Endothelial cell (in vitro differentiated cells): Measurements from ENCODE around the gene KIF1C. TPM values are rescaled to one million over a fixed set of nuclear protein-coding genes. Genes with fewer than 3 reads are reported as not detected.
A peak's percentile ranks its signal among the peaks of the same experiment; 100 is the strongest.

Experiments used
- DNase-seq: peaks from one replicate; pipeline ENCODE4 v3.0.0; 2021; ENCODE audit warnings: low spot score
- H3K27ac Mint-ChIP-seq: one replicate; pipeline ENCODE4 v1.8.0; 2021; ENCODE audit warnings: mixed read lengths, inconsistent platforms; ENCODE audit not compliant: unreplicated experiment
- H3K27me3 Mint-ChIP-seq: one replicate; pipeline ENCODE4 v1.8.0; 2021; ENCODE audit warnings: mild to moderate bottlenecking, moderate library complexity, mixed read lengths, inconsistent platforms; ENCODE audit not compliant: unreplicated experiment
- H3K36me3 Mint-ChIP-seq: one replicate; pipeline ENCODE4 v1.8.0; 2021; ENCODE audit warnings: mild to moderate bottlenecking, low read depth, mixed read lengths, inconsistent platforms; ENCODE audit not compliant: unreplicated experiment
- H3K4me1 Mint-ChIP-seq: one replicate; pipeline ENCODE4 v1.8.0; 2021; ENCODE audit warnings: mild to moderate bottlenecking, mixed read lengths, inconsistent platforms; ENCODE audit not compliant: unreplicated experiment
- H3K4me3 Mint-ChIP-seq: one replicate; pipeline ENCODE4 v1.8.0; 2021; ENCODE audit warnings: mild to moderate bottlenecking, mixed read lengths, inconsistent platforms; ENCODE audit not compliant: unreplicated experiment
- H3K9me3 Mint-ChIP-seq: one replicate; pipeline ENCODE4 v1.8.0; 2021; ENCODE audit warnings: mixed read lengths, inconsistent platforms; ENCODE audit not compliant: unreplicated experiment
- CTCF ChIP-seq: fragments of 200-600 bp; sonication (generic); IDR thresholded peaks from one replicate; pipeline ENCODE4 v1.5.0; 2021; ENCODE audit warnings: antibody characterized with exemption; ENCODE audit not compliant: unreplicated experiment
- total RNA-seq: library from RNA; stranded (reverse); fragmentation: NEBNext Ultra II Directional; extraction: Animal tissue kit (Norgen Biotek cat#: 25700); gene quantifications from one replicate; pipeline ENCODE4 v1.2.1, GENCODE V29; 2021; ENCODE audit not compliant: unreplicated experiment

Gene KIF1C
- total RNA-seq, 1 donor from 2014 or later: 127 TPM

- H3K4me3 Mint-ChIP-seq: no peak overlapping the region
- H3K36me3 Mint-ChIP-seq: peaks cover 31% of the 10 kb centered on the region
- H3K27me3 Mint-ChIP-seq: peaks cover 9% of the 10 kb centered on the region
- H3K4me1 Mint-ChIP-seq: peaks cover 21% of the 10 kb centered on the region
- TF ChIP-seq CTCF: no peak
- H3K9me3 Mint-ChIP-seq: no peaks in the 10 kb centered on the region
- DNase-seq: no peak
- H3K27ac Mint-ChIP-seq: no peak overlapping the region
Measured at GRCh38 chr17:4982305-4982704, 15.4 kb upstream of the KIF1C start.

- Mint-ChIP-seq H3K27ac (peak overlapping the region; percentile 48), H3K4me1 (peaks cover 29% of the 10 kb centered on the region), H3K9me3 (no peaks in the 10 kb centered on the region), H3K27me3 (peaks cover 20% of the 10 kb centered on the region), H3K36me3 (peaks cover 25% of the 10 kb centered on the region), H3K4me3 (peak overlapping the region; percentile 88)
- DNase-seq: no peak
- no peak for TF ChIP-seq CTCF
Measured at GRCh38 chr17:4986403-4986802, 11.3 kb upstream of the KIF1C start.

GRCh38 chr17:4986951-4987766 lies 10.6 kb upstream of the KIF1C start, which contains the start of gene CAMTA2:
Gene CAMTA2, minus strand, starts transcription at chr17:4987675. Its CDS starts 1,453 bp downstream, at chr17:4986222.
- TF ChIP-seq CTCF: peak; percentile 82
- peaks cover 27% of the 10 kb centered on the region for H3K4me1 Mint-ChIP-seq
- peak within 1 kb of the TSS; percentile 88 for H3K4me3 Mint-ChIP-seq
- H3K9me3 Mint-ChIP-seq: no peaks in the 10 kb centered on the region
- H3K36me3 Mint-ChIP-seq: peaks cover 24% of the 10 kb centered on the region
- DNase-seq: peak; percentile 79
- peaks cover 20% of the 10 kb centered on the region for H3K27me3 Mint-ChIP-seq
- H3K27ac Mint-ChIP-seq: no peak within 1 kb of the TSS

- Mint-ChIP-seq H3K9me3 (no peaks in the 10 kb centered on the region), H3K27me3 (peaks cover 18% of the 10 kb centered on the region), H3K27ac (no peak overlapping the region), H3K4me1 (peaks cover 27% of the 10 kb centered on the region), H3K36me3 (peaks cover 18% of the 10 kb centered on the region), H3K4me3 (peak overlapping the region; percentile 85)
- TF ChIP-seq CTCF: no peak
- DNase-seq: no peak
Measured at GRCh38 chr17:4987767-4988567, 9.8 kb upstream of the KIF1C start.
